ENCODE data around the gene CNTNAP5. TPM values are rescaled to one million over a fixed set of nuclear protein-coding genes. Genes with fewer than 3 reads are reported as not detected.

CNTNAP5 gene
- polyA plus RNA-seq, 1 donor = 2.2 TPM

- WGBS (ENCODE audit: insufficient coverage, low lambda C conversion rate) = no CpG with 5 or more reads among the region's 3 CpGs
- no peaks in the 10 kb centered on the region for H3K27me3 ChIP-seq (ENCODE audit: control insufficient read depth, insufficient read depth, low read length)
- DNase-seq = no peak
- H3K9me3 ChIP-seq (ENCODE audit: control insufficient read depth, low read depth, low read length) = no peaks in the 10 kb centered on the region
- H3K4me3 ChIP-seq (ENCODE audit: low read length) = no peak overlapping the region
- no peak overlapping the region for H3K27ac ChIP-seq (ENCODE audit: low read length)
- no peaks in the 10 kb centered on the region for H3K36me3 ChIP-seq (ENCODE audit: control insufficient read depth, insufficient read depth, low read length)
- no peaks in the 10 kb centered on the region for H3K4me1 ChIP-seq (ENCODE audit: control insufficient read depth, insufficient read depth, low read length)
Observed at GRCh38 chr2:124923097-124923496, 898.0 kb downstream of the CNTNAP5 start.

- no peak for DNase-seq
- no CpG with 5 or more reads among the region's 1 CpG for WGBS (ENCODE audit: insufficient coverage, low lambda C conversion rate)
- H3K36me3 ChIP-seq (ENCODE audit: control insufficient read depth, insufficient read depth, low read length) = no peaks in the 10 kb centered on the region
- no peaks in the 10 kb centered on the region for H3K9me3 ChIP-seq (ENCODE audit: control insufficient read depth, low read depth, low read length)
- no peaks in the 10 kb centered on the region for H3K4me1 ChIP-seq (ENCODE audit: control insufficient read depth, insufficient read depth, low read length)
- no peaks in the 10 kb centered on the region for H3K27me3 ChIP-seq (ENCODE audit: control insufficient read depth, insufficient read depth, low read length)
- H3K4me3 ChIP-seq (ENCODE audit: low read length) = no peak overlapping the region
- no peak overlapping the region for H3K27ac ChIP-seq (ENCODE audit: low read length)
Observed at GRCh38 chr2:124933883-124934282, 908.8 kb downstream of the CNTNAP5 start.

GRCh38 chr2:124953921-124954320 lies 928.8 kb downstream of the CNTNAP5 start:
- H3K27ac ChIP-seq (ENCODE audit: low read length) = no peak overlapping the region
- H3K9me3 ChIP-seq (ENCODE audit: control insufficient read depth, low read depth, low read length) = no peaks in the 10 kb centered on the region
- no peaks in the 10 kb centered on the region for H3K4me1 ChIP-seq (ENCODE audit: control insufficient read depth, insufficient read depth, low read length)
- DNase-seq = no peak
- WGBS (ENCODE audit: insufficient coverage, low lambda C conversion rate) = 89% methylated on average over 1 of the region's 2 CpGs
- no peak overlapping the region for H3K4me3 ChIP-seq (ENCODE audit: low read length)
- no peaks in the 10 kb centered on the region for H3K36me3 ChIP-seq (ENCODE audit: control insufficient read depth, insufficient read depth, low read length)
- H3K27me3 ChIP-seq (ENCODE audit: control insufficient read depth, insufficient read depth, low read length) = no peaks in the 10 kb centered on the region

- Histone ChIP-seq H3K4me3 (ENCODE audit: low read length) (no peak overlapping the region), H3K27me3 (ENCODE audit: control insufficient read depth, insufficient read depth, low read length) (no peaks in the 10 kb centered on the region), H3K36me3 (ENCODE audit: control insufficient read depth, insufficient read depth, low read length) (no peaks in the 10 kb centered on the region), H3K9me3 (ENCODE audit: control insufficient read depth, low read depth, low read length) (no peaks in the 10 kb centered on the region), H3K4me1 (ENCODE audit: control insufficient read depth, insufficient read depth, low read length) (no peaks in the 10 kb centered on the region), H3K27ac (ENCODE audit: low read length) (no peak overlapping the region)
- 71% methylated on average over 1 of the region's 1 CpG for WGBS (ENCODE audit: insufficient coverage, low lambda C conversion rate)
- DNase-seq = no peak
Observed at GRCh38 chr2:124959581-124959980, 934.5 kb downstream of the CNTNAP5 start.

DNA sequence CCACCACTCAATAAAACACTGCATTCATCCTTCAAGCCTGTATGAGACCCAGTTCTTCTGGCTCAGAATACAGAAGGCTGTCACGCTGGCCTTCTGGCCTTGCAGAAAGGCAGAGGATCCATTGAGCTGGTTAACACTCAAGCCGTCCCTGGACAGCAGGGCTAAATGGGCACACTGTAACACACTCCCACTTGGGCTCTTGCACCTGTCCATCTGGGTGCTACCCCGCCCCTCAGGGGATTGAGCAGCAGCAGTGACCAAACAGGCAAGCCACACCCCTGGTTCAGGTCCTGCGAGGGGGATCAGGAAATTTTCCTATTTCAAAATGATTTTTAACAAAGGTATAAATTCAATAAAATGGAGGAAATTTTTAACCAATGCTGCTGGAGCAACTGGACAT lies 936.0 kb downstream of the CNTNAP5 start:
- Histone ChIP-seq H3K36me3 (ENCODE audit: control insufficient read depth, insufficient read depth, low read length) (no peaks in the 10 kb centered on the region), H3K27me3 (ENCODE audit: control insufficient read depth, insufficient read depth, low read length) (no peaks in the 10 kb centered on the region), H3K4me3 (ENCODE audit: low read length) (no peak overlapping the region), H3K27ac (ENCODE audit: low read length) (no peak overlapping the region), H3K9me3 (ENCODE audit: control insufficient read depth, low read depth, low read length) (no peaks in the 10 kb centered on the region), H3K4me1 (ENCODE audit: control insufficient read depth, insufficient read depth, low read length) (no peaks in the 10 kb centered on the region)
- WGBS (ENCODE audit: insufficient coverage, low lambda C conversion rate) = 40% methylated on average over 1 of the region's 4 CpGs
- DNase-seq = no peak
